BJ (cell line): Measurements from ENCODE around the gene MYH1. TPM values are rescaled to one million over a fixed set of nuclear protein-coding genes. Genes with fewer than 3 reads are reported as not detected.
A peak's percentile ranks its signal among the peaks of the same experiment; 100 is the strongest.

Experiments
- CTCF ChIA-PET: fragments of 350-600 bp; formaldehyde crosslinking; extraction: SDS; loops from one replicate; lab custom pipeline; 2021; ENCODE audit warnings: antibody characterized with exemption, inconsistent platforms; lab: Yijun Ruan, JAX
- POLR2A ChIA-PET: fragments of 300-600 bp; sonication (Branson Sonifier 250); formaldehyde crosslinking; extraction: SDS; loops from one replicate; lab custom pipeline; 2021; ENCODE audit warnings: antibody characterized with exemption; lab: Charles Lee
- DNase-seq: peaks from one replicate; pipeline ENCODE4 v3.0.0-alpha.2; 2011; ENCODE audit warnings: low read depth
- H3K27me3 ChIP-seq: 2 replicates; pipeline ENCODE4 v1.6.0; 2011; ENCODE audit warnings: low read length; ENCODE audit not compliant: control insufficient read depth, insufficient read depth
- H3K36me3 ChIP-seq: 2 replicates; pipeline ENCODE4 v1.5.1; 2011; ENCODE audit warnings: low read length; ENCODE audit not compliant: control insufficient read depth, insufficient read depth
- H3K4me3 ChIP-seq: 2 replicates; pipeline ENCODE4 v1.5.1; 2011; ENCODE audit warnings: low read depth, mild to moderate bottlenecking, control low read depth, low read length
- polyA minus RNA-seq: library from RNA; depleted of rRNA, polyadenylated mRNA; stranded (reverse); fragments of >200 nt; gene quantifications from 2 replicates; pipeline ENCODE4 v1.2.3, GENCODE V29; 2011; rRNA and poly(A)+ RNA removed
- polyA plus RNA-seq: library from polyadenylated mRNA; depleted of rRNA; stranded (reverse); fragments of >200 nt; gene quantifications from 2 replicates; pipeline ENCODE4 v1.2.3, GENCODE V29; 2011; rRNA removed
- TF ChIP-seq, protein P1 (sequence below): IDR thresholded peaks from 2 replicates; pipeline ENCODE4 v1.5.1; 2011; ENCODE audit warnings: low read depth, mild to moderate bottlenecking, control low read depth, inconsistent platforms, low read length, moderate library complexity; ENCODE audit not compliant: insufficient read depth

MYH1 gene
- 0.01 TPM in 1 of 2 replicates, not detected in the other for polyA plus RNA-seq
- 0.05 TPM in 1 of 2 replicates, not detected in the other for polyA minus RNA-seq

DNA sequence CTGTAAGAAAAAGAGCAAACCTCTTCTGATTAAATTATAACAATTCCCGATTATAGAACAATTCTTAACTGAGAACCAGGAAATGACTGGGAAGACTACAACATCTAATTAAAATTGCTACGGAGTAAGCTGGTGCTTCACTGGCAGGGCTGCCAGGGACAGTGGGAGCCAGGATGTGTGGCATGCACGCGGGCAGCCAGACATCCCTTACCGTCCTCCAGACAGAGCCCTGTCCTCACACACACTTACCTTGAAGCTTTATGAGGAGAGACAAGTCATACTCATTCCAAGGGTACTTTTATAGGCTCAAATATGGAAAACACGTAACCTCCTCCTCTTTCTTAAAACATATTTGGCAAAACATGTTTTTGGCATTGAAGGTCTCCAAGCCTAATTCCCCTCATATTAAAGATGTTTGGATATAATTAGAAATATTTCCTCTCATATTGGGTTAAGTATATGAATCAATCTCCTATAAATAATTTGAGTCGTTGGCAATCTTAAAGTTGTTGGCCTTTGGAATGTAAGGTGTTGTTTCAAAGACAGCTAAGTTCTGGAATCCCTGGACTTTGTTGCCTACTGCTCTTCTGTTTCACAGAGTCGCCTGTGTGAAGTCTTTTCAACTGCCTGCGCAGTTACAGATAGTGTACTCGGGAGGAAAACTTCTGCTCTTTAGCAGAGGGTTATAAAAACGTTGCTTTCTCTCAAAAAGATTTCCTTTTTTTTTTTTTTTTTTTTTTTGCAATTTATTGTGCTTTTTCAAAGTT, at the start of gene MYH1:
Gene MYH1, minus strand, starts transcription at position 272 of the 767 bp plus-strand sequence. CDS start 1,900 bp downstream, outside the sequence.
- no peak for DNase-seq
- CTCF ChIA-PET: interaction anchor here (0.8 kb wide), 1 partner anchor 9 kb away, joined by 3 read pairs; no protein-coding TSS in a partner anchor

GRCh38 chr17:10563991-10564660, 45.8 kb upstream of the MYH1 start:
- POLR2A ChIA-PET: no interaction called here
- no peaks in the 10 kb centered on the region for H3K27me3 ChIP-seq
- H3K36me3 ChIP-seq: no peaks in the 10 kb centered on the region
- no peak overlapping the region for H3K4me3 ChIP-seq
- TF ChIP-seq, protein P1, sequence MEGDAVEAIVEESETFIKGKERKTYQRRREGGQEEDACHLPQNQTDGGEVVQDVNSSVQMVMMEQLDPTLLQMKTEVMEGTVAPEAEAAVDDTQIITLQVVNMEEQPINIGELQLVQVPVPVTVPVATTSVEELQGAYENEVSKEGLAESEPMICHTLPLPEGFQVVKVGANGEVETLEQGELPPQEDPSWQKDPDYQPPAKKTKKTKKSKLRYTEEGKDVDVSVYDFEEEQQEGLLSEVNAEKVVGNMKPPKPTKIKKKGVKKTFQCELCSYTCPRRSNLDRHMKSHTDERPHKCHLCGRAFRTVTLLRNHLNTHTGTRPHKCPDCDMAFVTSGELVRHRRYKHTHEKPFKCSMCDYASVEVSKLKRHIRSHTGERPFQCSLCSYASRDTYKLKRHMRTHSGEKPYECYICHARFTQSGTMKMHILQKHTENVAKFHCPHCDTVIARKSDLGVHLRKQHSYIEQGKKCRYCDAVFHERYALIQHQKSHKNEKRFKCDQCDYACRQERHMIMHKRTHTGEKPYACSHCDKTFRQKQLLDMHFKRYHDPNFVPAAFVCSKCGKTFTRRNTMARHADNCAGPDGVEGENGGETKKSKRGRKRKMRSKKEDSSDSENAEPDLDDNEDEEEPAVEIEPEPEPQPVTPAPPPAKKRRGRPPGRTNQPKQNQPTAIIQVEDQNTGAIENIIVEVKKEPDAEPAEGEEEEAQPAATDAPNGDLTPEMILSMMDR: no peak
- no peak for DNase-seq
- CTCF ChIA-PET: interaction anchor here (0.5 kb wide), 1 partner anchor 790 kb away, joined by 3 read pairs; no protein-coding TSS in a partner anchor

More for the DNA sequence above, at the start of gene MYH1:
- POLR2A ChIA-PET: no interaction called here
- H3K4me3 ChIP-seq: no peak within 1 kb of the TSS
- TF ChIP-seq, protein P1: no peak
- H3K36me3 ChIP-seq: no peaks in the 10 kb centered on the region
- H3K27me3 ChIP-seq: no peaks in the 10 kb centered on the region

GRCh38 chr17:10558049-10558448, 39.7 kb upstream of the MYH1 start:
- CTCF ChIA-PET: interaction anchor here (1.3 to 1.4 kb wide), 2 partner anchors 16 to 57 kb away, joined by 3 to 4 read pairs; no protein-coding TSS in a partner anchor
- DNase-seq: no peak
- no peaks in the 10 kb centered on the region for H3K36me3 ChIP-seq
- H3K4me3 ChIP-seq: no peak overlapping the region
- POLR2A ChIA-PET: no interaction called here
- no peaks in the 10 kb centered on the region for H3K27me3 ChIP-seq
- TF ChIP-seq, protein P1: no peak

DNA sequence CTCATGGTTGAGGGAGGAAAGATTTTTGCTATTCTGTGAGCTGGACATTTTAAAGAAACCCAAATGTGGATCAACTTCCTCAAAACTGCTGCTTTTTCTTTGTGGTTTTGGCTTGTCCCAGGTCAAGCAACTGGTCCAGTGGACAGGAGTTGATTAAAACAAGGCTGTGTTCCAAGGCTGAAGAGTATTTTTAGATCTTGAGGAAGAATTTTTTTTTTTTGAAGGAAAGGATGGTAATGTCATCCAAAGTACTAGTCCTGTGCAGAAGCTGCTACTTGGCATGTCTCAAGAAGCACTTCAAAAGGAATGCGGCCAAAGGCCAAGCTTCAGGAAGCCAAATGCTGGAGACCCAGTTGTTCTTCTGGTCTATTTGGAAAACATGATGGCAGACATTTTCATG, 39.1 kb upstream of the MYH1 start:
- peak; percentile 57 for DNase-seq
- CTCF ChIA-PET: interaction anchor here (1.3 to 1.4 kb wide), 2 partner anchors 15 to 57 kb away, joined by 3 to 4 read pairs; no protein-coding TSS in a partner anchor
- H3K36me3 ChIP-seq: no peaks in the 10 kb centered on the region
- POLR2A ChIA-PET: no interaction called here
- H3K4me3 ChIP-seq: no peak overlapping the region
- no peaks in the 10 kb centered on the region for H3K27me3 ChIP-seq
- TF ChIP-seq, protein P1: no peak

- Histone ChIP-seq H3K27me3 (no peaks in the 10 kb centered on the region), H3K4me3 (no peak overlapping the region), H3K36me3 (no peaks in the 10 kb centered on the region)
- TF ChIP-seq, protein P1: no peak
- DNase-seq: no peak
- ChIA-PET POLR2A (no interaction called here), CTCF (interaction anchor here (1.6 kb wide), 1 partner anchor 16 kb away, joined by 3 read pairs; no protein-coding TSS in a partner anchor)
Observed at GRCh38 chr17:10556301-10557005, 38.1 kb upstream of the MYH1 start.
